ENCODE results near the gene EMC1.
"Not testable (repeated sequence)": the region's sequence is repeated elsewhere in the genome, so short reads cannot be mapped to it uniquely, and the experiment has no call there.

EMC1 gene

DNA sequence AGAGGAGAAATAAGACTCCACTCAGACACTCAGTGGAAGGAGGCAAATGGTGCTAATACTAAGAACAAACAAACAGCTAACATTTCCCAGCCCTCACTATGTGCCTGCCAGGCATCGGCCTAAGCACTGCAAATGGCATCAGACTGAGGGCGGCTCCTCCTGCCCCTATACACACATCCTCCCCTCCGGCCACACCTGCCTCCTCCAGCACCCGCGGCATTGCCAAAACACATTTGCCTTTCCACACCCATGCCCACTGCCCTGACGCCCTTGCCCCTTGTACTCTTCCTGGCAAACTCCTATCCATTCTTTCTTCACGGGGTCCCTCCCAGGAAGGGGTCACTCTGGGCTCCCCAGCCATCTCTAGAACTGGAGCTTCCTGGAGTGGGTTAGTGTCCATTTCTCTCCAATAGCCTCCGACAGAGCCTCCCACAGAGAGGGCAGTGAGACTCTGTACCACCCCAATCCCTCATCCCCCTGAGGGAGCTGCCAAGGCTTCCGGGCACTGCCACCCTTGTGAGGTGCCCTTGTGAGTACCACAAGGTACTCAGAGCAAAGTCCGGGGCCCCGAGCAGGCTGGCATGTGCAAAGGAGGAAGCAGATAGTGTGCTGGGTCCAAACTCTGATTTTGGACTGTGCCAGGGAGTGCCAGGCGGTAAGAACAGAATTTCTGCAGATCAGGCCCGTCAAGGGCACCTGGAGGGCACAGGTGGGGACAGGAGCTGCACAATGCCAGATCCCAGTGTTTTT lies 36.3 kb upstream of the EMC1 start:
- H3K4me1 ChIP-seq (ENCODE audit: control insufficient read depth in 1 of 2, insufficient read depth in 1 of 2, low read depth in 1 of 2, low read length in 1 of 2), result peaks cover 3 to 5% of the 10 kb centered on the region in 2 experiments
- no peaks in the 10 kb centered on the region for H3K36me3 ChIP-seq
- H3K9me3 ChIP-seq, result no peaks in the 10 kb centered on the region
- TF ChIP-seq, protein P1, sequence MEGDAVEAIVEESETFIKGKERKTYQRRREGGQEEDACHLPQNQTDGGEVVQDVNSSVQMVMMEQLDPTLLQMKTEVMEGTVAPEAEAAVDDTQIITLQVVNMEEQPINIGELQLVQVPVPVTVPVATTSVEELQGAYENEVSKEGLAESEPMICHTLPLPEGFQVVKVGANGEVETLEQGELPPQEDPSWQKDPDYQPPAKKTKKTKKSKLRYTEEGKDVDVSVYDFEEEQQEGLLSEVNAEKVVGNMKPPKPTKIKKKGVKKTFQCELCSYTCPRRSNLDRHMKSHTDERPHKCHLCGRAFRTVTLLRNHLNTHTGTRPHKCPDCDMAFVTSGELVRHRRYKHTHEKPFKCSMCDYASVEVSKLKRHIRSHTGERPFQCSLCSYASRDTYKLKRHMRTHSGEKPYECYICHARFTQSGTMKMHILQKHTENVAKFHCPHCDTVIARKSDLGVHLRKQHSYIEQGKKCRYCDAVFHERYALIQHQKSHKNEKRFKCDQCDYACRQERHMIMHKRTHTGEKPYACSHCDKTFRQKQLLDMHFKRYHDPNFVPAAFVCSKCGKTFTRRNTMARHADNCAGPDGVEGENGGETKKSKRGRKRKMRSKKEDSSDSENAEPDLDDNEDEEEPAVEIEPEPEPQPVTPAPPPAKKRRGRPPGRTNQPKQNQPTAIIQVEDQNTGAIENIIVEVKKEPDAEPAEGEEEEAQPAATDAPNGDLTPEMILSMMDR (IDR thresholded peaks at IDR 0.05), result no peak
- H3K27ac ChIP-seq, result no peak overlapping the region
- H3K27me3 ChIP-seq, result peaks cover 33% of the 10 kb centered on the region
- H3K4me3 ChIP-seq (ENCODE audit: low read depth in 1 of 2, low read length in 1 of 2), result no peak overlapping the region

DNA sequence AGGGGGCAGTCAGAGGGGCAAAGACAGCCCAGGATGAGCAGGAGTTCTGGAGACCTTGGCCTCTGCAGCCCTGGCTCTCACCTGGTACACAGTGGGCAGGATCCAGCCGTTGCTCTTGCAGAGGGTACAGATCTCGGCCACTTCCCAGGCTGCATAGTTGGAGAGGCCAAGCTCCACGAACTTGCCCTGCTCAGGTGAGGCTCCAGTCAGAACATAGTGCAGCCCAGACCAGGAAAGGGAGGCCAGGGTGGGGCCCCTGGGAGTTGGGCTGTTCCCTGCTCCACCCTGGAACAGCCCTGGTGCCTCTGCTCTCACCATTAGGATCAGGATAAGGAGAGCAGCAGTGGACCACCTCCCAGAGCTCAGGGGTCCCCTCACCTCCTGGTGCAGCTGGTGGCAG lies 34.5 kb upstream of the EMC1 start:
- H3K27ac ChIP-seq; H3K9me3 ChIP-seq; H3K36me3 ChIP-seq; H3K4me1 ChIP-seq (ENCODE audit: control insufficient read depth in 1 of 2, insufficient read depth in 1 of 2, low read depth in 1 of 2, low read length in 1 of 2); H3K4me3 ChIP-seq (ENCODE audit: low read depth in 1 of 2, low read length in 1 of 2): not testable (repeated sequence)
- peaks cover 33% of the 10 kb centered on the region for H3K27me3 ChIP-seq

DNA sequence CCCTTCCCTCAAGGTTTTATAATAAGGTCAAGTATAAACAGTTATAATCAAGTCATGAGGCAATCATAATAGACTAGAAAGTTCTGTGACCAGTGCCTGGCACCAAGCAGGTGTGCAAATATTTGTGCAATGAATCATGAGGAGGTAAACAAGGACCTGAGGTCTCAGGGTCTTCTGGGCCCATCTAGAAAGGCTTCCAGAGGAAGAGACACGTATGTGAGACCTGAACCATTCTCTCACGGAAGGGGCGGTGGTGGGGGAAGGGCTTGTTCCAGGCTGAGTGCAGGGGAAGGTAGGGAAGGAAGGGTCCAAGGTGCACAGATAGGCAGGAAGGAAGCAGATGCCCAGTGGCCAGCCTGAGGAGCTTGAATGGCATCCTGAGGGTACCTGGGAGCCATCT lies 34.0 kb upstream of the EMC1 start:
- H3K4me3 ChIP-seq (ENCODE audit: low read depth in 1 of 2, low read length in 1 of 2); H3K36me3 ChIP-seq; H3K27ac ChIP-seq; H3K9me3 ChIP-seq; H3K4me1 ChIP-seq (ENCODE audit: control insufficient read depth in 1 of 2, insufficient read depth in 1 of 2, low read depth in 1 of 2, low read length in 1 of 2): not testable (repeated sequence)
- H3K27me3 ChIP-seq, result peaks cover 32% of the 10 kb centered on the region

DNA sequence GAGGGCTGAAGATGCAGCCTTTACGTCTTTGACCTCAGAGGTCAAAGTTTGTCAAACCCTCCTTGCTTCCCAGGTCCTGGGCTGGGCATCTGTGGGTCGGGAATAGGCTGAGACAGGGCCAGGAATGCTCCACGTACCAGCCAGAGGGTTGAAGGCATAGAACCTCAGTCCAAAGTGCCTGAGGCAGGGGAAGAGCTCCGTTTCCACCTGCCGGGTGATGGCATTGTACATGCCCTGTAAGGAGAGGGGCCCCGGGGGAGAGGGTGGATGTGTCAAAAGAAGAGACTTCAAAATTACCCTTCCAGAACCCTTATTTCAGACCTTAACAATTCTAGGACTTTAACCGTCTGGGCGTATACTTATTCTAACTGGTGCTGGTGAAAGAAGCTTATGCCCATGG lies 33.6 kb upstream of the EMC1 start:
- H3K9me3 ChIP-seq, result no peaks in the 10 kb centered on the region
- H3K4me1 ChIP-seq (ENCODE audit: control insufficient read depth in 1 of 2, insufficient read depth in 1 of 2, low read depth in 1 of 2, low read length in 1 of 2), result peaks cover 3 to 5% of the 10 kb centered on the region in 2 experiments
- H3K27ac ChIP-seq, result no peak overlapping the region
- H3K27me3 ChIP-seq, result peaks cover 27% of the 10 kb centered on the region
- TF ChIP-seq, protein P1 (IDR thresholded peaks at IDR 0.05), result no peak
- no peak overlapping the region for H3K4me3 ChIP-seq (ENCODE audit: low read depth in 1 of 2, low read length in 1 of 2)
- no peaks in the 10 kb centered on the region for H3K36me3 ChIP-seq

DNA sequence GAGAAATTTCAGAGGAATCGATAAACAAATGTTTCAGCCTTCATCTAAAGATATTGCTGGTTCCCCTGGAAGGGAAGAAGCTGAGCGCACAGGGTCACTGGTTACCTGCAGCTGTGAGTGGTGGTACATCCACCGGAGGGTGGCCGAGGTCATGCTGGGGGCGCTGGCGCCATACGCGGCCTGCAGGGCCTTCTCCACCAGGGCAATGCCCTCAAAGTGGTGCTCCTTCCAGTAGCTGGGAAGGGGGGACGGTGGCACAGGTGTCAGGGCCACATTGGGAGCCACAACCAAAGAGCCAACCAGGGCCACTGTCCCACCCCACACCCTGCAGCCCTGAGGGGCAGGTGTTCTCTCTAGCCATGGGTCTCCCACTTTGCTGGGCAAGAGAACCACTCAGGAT lies 32.6 kb upstream of the EMC1 start:
- H3K27ac ChIP-seq, result no peak overlapping the region
- no peaks in the 10 kb centered on the region for H3K9me3 ChIP-seq
- TF ChIP-seq, protein P1 (IDR thresholded peaks at IDR 0.05), result no peak
- peaks cover 1 to 4% of the 10 kb centered on the region in 2 experiments for H3K4me1 ChIP-seq (ENCODE audit: control insufficient read depth in 1 of 2, insufficient read depth in 1 of 2, low read depth in 1 of 2, low read length in 1 of 2)
- H3K27me3 ChIP-seq, result peaks cover 18% of the 10 kb centered on the region
- H3K4me3 ChIP-seq (ENCODE audit: low read depth in 1 of 2, low read length in 1 of 2), result no peak overlapping the region
- H3K36me3 ChIP-seq, result no peaks in the 10 kb centered on the region

DNA sequence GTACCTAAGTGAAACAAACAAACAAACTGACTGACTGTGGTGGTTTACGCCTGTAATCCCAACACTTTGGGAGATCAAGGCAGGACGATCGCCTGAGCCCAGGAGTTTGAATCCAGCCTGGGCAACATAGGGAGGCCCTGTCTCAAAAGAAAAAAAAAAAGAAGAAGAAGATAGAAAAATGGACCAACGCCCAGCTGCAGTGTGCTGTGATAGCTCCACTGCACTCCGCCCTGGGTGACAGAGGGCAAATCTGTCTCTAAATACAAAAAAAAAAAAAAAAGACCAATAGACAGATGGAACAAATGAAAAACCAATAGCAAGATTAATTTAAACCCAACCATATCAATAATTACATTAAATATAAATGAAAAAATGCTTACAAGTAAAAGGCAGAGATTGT lies 23.3 kb upstream of the EMC1 start:
- TF ChIP-seq, protein P1 (IDR thresholded peaks at IDR 0.05), result no peak
- Histone ChIP-seq H3K27ac (no peak overlapping the region), H3K9me3 (no peaks in the 10 kb centered on the region)

DNA sequence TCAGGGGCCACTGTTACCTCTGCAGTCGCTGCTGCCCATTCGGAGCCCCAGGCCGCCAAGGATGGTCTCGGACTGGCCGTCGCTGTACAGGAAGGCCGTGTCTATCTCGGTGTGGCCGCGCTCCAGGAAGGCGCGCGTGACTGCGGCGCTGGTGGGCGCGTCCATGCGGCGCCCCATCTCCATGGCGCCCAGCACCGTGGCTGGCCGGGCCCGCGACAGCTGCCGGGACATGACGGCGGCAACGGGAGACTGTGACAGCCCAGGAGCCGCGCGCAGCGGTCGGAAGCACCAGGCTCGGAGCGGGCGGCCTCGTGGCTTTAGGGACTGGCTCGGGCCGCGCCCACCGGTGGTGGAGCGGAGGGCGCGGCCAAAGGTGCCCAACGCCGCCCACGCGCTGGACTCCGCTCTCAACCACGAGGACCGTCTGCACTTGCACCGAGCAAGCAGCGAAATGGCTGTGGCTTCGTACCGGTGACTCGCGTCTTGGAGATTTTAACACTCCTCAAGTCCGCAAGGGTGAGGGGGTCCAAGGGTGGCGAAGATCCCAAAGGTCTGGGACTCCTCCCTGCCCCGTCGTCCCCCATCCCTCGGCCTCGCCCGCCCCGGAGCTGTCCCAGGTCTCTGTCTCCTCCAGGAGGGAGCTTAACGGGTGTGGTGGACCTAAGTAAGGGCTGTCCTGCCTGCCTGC lies 22.7 kb upstream of the EMC1 start:
- H3K4me3 ChIP-seq (ENCODE audit: low read depth in 1 of 2, low read length in 1 of 2), result not testable (repeated sequence)

More for the DNA sequence above, 23.3 kb upstream of the EMC1 start:
- Histone ChIP-seq H3K4me1 (ENCODE audit: control insufficient read depth in 1 of 2, insufficient read depth in 1 of 2, low read depth in 1 of 2, low read length in 1 of 2) (no peaks in the 10 kb centered on the region), H3K27me3 (peaks cover 49% of the 10 kb centered on the region), H3K36me3 (no peaks in the 10 kb centered on the region), H3K4me3 (ENCODE audit: low read depth in 1 of 2, low read length in 1 of 2) (no peak overlapping the region)

More for the DNA sequence above, 22.7 kb upstream of the EMC1 start:
- H3K36me3 ChIP-seq; H3K4me1 ChIP-seq (ENCODE audit: control insufficient read depth in 1 of 2, insufficient read depth in 1 of 2, low read depth in 1 of 2, low read length in 1 of 2); H3K27ac ChIP-seq; H3K9me3 ChIP-seq: not testable (repeated sequence)
- peaks cover 49% of the 10 kb centered on the region for H3K27me3 ChIP-seq

Data from neutrophil (primary cell).